Measurements from ENCODE around the gene PAK6. TPM values are rescaled to one million over a fixed set of nuclear protein-coding genes. Genes with fewer than 3 reads are reported as not detected.

The PAK6 gene
- total RNA-seq, 1 donor, result not detected

DNA sequence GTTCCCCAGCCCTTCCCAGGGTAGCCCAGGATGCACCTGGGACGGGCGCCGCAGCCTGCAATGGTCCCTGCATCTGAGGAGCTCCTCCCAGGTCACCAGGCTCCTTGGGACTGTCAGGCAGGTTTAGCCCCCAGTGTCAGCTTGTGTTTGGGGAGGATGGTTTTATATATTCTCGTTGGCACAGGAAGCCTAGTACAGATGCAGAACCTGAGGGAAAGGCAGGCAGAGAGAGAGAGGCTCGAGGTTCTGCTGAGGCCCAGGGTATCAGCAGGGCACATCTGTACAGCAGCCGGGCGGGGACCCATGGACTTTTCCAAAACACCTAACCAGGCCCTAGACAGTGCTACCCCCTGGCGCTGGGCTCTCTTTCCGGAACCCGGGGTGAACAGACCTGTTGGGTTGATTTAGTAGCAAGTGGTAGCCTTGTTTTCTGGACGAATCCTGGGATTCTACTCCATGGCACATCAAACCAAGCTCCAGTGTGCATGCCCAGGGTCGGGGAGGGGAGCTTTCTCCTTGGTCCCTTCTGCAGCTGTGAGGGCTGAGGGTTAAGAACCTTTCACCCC, 8.6 kb downstream of the PAK6 start:
- H3K9me3 ChIP-seq (ENCODE audit: low read depth, low read length), result no peaks in the 10 kb centered on the region
- H3K27ac ChIP-seq (ENCODE audit: low read depth, low read length), result no peak overlapping the region

DNA sequence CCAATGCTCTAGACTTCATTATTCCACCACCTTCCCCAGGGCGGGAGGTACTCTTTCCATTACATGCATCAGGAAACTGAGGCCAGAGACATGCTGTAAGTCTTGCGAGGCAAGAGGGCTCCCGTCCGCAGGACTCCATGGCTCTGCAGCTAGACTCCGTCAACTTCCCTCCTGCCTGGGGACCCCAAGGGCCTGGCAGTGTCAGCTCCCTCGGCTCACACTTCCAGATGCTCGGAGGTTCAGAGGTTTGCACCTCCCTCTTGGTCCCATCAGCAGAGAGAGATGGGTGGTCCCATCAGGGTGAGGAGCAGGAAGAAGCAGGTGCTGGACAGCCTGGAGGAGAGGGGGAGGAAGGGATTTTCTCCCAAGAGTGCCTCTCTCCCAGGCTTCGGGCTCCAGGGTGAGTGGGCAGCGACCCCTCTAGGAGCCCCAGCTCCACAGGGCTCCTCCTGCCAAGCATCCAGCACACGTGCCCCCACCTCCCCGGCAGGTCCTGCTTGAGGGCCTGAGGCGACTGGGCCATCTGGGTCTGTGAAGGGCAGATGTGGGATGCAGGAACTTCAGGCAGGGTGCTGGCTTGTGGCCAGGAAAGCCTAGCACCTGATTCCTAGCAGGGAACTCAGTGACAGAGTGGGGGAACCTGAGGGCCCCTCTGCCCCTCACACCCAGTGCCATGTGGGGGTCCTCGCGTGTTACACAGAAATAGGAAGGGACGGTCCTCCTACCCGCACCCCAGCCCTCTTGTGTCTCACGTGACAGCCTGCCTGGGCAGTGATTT, 9.3 kb downstream of the PAK6 start:
- no peaks in the 10 kb centered on the region for H3K79me2 ChIP-seq (ENCODE audit: insufficient read depth, low read length)
- H3K36me3 ChIP-seq (ENCODE audit: insufficient read depth, low read length), result no peaks in the 10 kb centered on the region
- no peaks in the 10 kb centered on the region for H4K20me1 ChIP-seq (ENCODE audit: insufficient read depth, low read length)
- TF ChIP-seq, protein P1, sequence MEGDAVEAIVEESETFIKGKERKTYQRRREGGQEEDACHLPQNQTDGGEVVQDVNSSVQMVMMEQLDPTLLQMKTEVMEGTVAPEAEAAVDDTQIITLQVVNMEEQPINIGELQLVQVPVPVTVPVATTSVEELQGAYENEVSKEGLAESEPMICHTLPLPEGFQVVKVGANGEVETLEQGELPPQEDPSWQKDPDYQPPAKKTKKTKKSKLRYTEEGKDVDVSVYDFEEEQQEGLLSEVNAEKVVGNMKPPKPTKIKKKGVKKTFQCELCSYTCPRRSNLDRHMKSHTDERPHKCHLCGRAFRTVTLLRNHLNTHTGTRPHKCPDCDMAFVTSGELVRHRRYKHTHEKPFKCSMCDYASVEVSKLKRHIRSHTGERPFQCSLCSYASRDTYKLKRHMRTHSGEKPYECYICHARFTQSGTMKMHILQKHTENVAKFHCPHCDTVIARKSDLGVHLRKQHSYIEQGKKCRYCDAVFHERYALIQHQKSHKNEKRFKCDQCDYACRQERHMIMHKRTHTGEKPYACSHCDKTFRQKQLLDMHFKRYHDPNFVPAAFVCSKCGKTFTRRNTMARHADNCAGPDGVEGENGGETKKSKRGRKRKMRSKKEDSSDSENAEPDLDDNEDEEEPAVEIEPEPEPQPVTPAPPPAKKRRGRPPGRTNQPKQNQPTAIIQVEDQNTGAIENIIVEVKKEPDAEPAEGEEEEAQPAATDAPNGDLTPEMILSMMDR (IDR thresholded peaks at IDR 0.05; ENCODE audit: extremely low read depth, low read depth, low read length), result no peak
- no peak overlapping the region for H3K4me3 ChIP-seq (ENCODE audit: insufficient read depth, low read length)
- no peaks in the 10 kb centered on the region for H3K9me3 ChIP-seq (ENCODE audit: low read depth, low read length)
- H2AFZ ChIP-seq (ENCODE audit: low read length), result no peak overlapping the region
- peak; percentile 76 for DNase-seq (ENCODE audit: insufficient read length, low spot score, missing footprints)
- H3K4me2 ChIP-seq (ENCODE audit: insufficient read depth, low read length), result no peak overlapping the region
- peaks cover 4% of the 10 kb centered on the region for H3K4me1 ChIP-seq (ENCODE audit: insufficient read depth, low read length)
- H3K27ac ChIP-seq (ENCODE audit: low read depth, low read length), result no peak overlapping the region
- H3K27me3 ChIP-seq (ENCODE audit: insufficient read depth, low read length), result peaks cover 33% of the 10 kb centered on the region

More for the DNA sequence above, 8.6 kb downstream of the PAK6 start:
- peaks cover 26% of the 10 kb centered on the region for H3K27me3 ChIP-seq (ENCODE audit: insufficient read depth, low read length)
- H2AFZ ChIP-seq (ENCODE audit: low read length), result no peak overlapping the region
- no peak overlapping the region for H3K4me2 ChIP-seq (ENCODE audit: insufficient read depth, low read length)
- DNase-seq (ENCODE audit: insufficient read length, low spot score, missing footprints), result peak; percentile 83
- H3K79me2 ChIP-seq (ENCODE audit: insufficient read depth, low read length), result no peaks in the 10 kb centered on the region
- peaks cover 4% of the 10 kb centered on the region for H3K4me1 ChIP-seq (ENCODE audit: insufficient read depth, low read length)
- no peaks in the 10 kb centered on the region for H4K20me1 ChIP-seq (ENCODE audit: insufficient read depth, low read length)
- no peak overlapping the region for H3K4me3 ChIP-seq (ENCODE audit: insufficient read depth, low read length)
- no peaks in the 10 kb centered on the region for H3K36me3 ChIP-seq (ENCODE audit: insufficient read depth, low read length)
- TF ChIP-seq, protein P1 (IDR thresholded peaks at IDR 0.05; ENCODE audit: extremely low read depth, low read depth, low read length), result no peak

DNA sequence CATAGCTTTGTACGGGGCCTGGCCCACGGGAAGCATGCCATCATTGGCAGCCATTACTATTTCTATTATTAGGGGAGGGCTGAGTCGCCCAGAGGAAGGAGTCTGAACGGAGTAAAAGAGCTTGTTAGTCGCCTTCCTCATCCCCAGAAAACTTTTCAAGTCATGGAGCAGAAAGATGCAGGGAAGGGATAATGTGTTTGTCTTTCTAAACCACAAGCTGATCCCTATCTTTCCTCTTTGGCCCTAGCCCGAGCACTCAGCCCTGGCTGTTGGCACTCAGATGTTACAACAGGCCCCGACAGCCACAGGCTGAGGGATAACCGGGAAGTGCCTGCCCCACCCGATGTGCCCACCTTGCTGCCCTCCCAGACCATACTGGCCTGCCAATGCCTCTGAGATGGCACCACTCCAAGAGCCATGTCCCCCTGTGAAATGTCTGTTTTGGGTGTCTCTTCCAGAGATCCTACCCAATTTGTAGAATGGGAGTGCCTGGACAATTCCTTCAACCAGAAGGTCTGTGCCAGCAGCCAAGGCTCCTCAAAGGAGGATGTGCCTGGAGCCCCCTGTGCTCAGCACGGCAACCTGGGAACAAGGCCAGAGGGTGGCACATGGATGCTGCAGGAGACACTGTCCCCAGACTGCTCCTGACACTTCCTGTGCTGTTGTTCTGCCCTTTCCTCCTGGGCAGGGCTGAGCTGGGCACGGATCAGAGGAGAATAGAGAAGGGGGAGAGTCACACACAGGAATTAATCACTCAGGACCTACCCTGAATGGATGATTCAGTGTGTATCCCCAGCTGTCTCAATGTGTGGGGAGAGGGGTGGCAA, 10.8 kb downstream of the PAK6 start:
- H2AFZ ChIP-seq (ENCODE audit: low read length), result no peak overlapping the region
- no peaks in the 10 kb centered on the region for H3K36me3 ChIP-seq (ENCODE audit: insufficient read depth, low read length)
- H3K79me2 ChIP-seq (ENCODE audit: insufficient read depth, low read length), result no peaks in the 10 kb centered on the region

More for the DNA sequence above, 10.8 kb downstream of the PAK6 start:
- no peaks in the 10 kb centered on the region for H3K9me3 ChIP-seq (ENCODE audit: low read depth, low read length)
- H3K4me3 ChIP-seq (ENCODE audit: insufficient read depth, low read length), result no peak overlapping the region
- H4K20me1 ChIP-seq (ENCODE audit: insufficient read depth, low read length), result no peaks in the 10 kb centered on the region
- peaks cover 48% of the 10 kb centered on the region for H3K27me3 ChIP-seq (ENCODE audit: insufficient read depth, low read length)
- TF ChIP-seq, protein P1 (IDR thresholded peaks at IDR 0.05; ENCODE audit: extremely low read depth, low read depth, low read length), result no peak
- peaks cover 4% of the 10 kb centered on the region for H3K4me1 ChIP-seq (ENCODE audit: insufficient read depth, low read length)
- H3K27ac ChIP-seq (ENCODE audit: low read depth, low read length), result no peak overlapping the region
- no peak overlapping the region for H3K4me2 ChIP-seq (ENCODE audit: insufficient read depth, low read length)
- peak; percentile 94 for DNase-seq (ENCODE audit: insufficient read length, low spot score, missing footprints)

Measured in osteoblast (primary cell).